ENCODE data around the gene CDH12.
"Not testable (repeated sequence)": the region's sequence is repeated elsewhere in the genome, so short reads cannot be mapped to it uniquely, and the experiment has no call there.

CDH12 gene

GRCh38 chr5:22852807-22853660 is at the start of gene CDH12:
TSS of gene CDH12 (minus strand) at chr5:22853344.
- DNase-seq (ENCODE audit: low read depth in 3 of 3): no peak

GRCh38 chr5:22901885-22902284 is 48.7 kb upstream of the CDH12 start:
- DNase-seq (ENCODE audit: low read depth in 3 of 3): no peak

- no peak for DNase-seq (ENCODE audit: low read depth in 3 of 3)
These were observed 47.7 kb upstream of the CDH12 start for GRCh38 chr5:22900801-22901310.

GRCh38 chr5:22899341-22899740 is 46.2 kb upstream of the CDH12 start:
- no peak for DNase-seq (ENCODE audit: low read depth in 3 of 3)

GRCh38 chr5:22896152-22896551 is 43.0 kb upstream of the CDH12 start:
- no peak for DNase-seq (ENCODE audit: low read depth in 3 of 3)

GRCh38 chr5:22892441-22892840 is 39.3 kb upstream of the CDH12 start:
- DNase-seq (ENCODE audit: low read depth in 3 of 3): no peak

GRCh38 chr5:22889720-22890119 is 36.6 kb upstream of the CDH12 start:
- no peak for DNase-seq (ENCODE audit: low read depth in 3 of 3)

GRCh38 chr5:22887566-22887965 is 34.4 kb upstream of the CDH12 start:
- no peak for DNase-seq (ENCODE audit: low read depth in 3 of 3)

- DNase-seq (ENCODE audit: low read depth in 3 of 3): not testable (repeated sequence)
These were observed 5.8 kb upstream of the CDH12 start for GRCh38 chr5:22858911-22859310.

- DNase-seq (ENCODE audit: low read depth in 3 of 3): no peak
These were observed 2.7 kb upstream of the CDH12 start for GRCh38 chr5:22855824-22856223.

- no peak for DNase-seq (ENCODE audit: low read depth in 3 of 3)
These were observed 2.2 kb downstream of the CDH12 start for GRCh38 chr5:22850981-22851380.

GRCh38 chr5:22846693-22847092 is 6.5 kb downstream of the CDH12 start:
- no peak for DNase-seq (ENCODE audit: low read depth in 3 of 3)

GRCh38 chr5:22844636-22845035 is 8.5 kb downstream of the CDH12 start:
- no peak for DNase-seq (ENCODE audit: low read depth in 3 of 3)

- DNase-seq (ENCODE audit: low read depth in 3 of 3): no peak
These were observed 9.0 kb downstream of the CDH12 start for GRCh38 chr5:22844155-22844554.

GRCh38 chr5:22842574-22842973 is 10.6 kb downstream of the CDH12 start:
- no peak for DNase-seq (ENCODE audit: low read depth in 3 of 3)

- no peak for DNase-seq (ENCODE audit: low read depth in 3 of 3)
These were observed 15.3 kb downstream of the CDH12 start for GRCh38 chr5:22837803-22838202.

- no peak for DNase-seq (ENCODE audit: low read depth in 3 of 3)
These were observed 17.5 kb downstream of the CDH12 start for GRCh38 chr5:22835686-22836085.

GRCh38 chr5:22793463-22793862 is 59.7 kb downstream of the CDH12 start:
- DNase-seq (ENCODE audit: low read depth in 3 of 3): no peak

- no peak for DNase-seq (ENCODE audit: low read depth in 3 of 3)
These were observed 65.3 kb downstream of the CDH12 start for GRCh38 chr5:22787807-22788206.

GRCh38 chr5:22787398-22787797 is 65.7 kb downstream of the CDH12 start:
- no peak for DNase-seq (ENCODE audit: low read depth in 3 of 3)

- no peak for DNase-seq (ENCODE audit: low read depth in 3 of 3)
These were observed 72.4 kb downstream of the CDH12 start for GRCh38 chr5:22780756-22781155.

- no peak for DNase-seq (ENCODE audit: low read depth in 3 of 3)
These were observed 73.6 kb downstream of the CDH12 start for GRCh38 chr5:22779499-22779898.

- DNase-seq (ENCODE audit: low read depth in 3 of 3): no peak
These were observed 76.9 kb downstream of the CDH12 start for GRCh38 chr5:22776285-22776684.

GRCh38 chr5:22774214-22774613 is 78.9 kb downstream of the CDH12 start:
- not testable (repeated sequence) for DNase-seq (ENCODE audit: low read depth in 3 of 3)
